ENCODE results near the gene PTPRM.

DNA sequence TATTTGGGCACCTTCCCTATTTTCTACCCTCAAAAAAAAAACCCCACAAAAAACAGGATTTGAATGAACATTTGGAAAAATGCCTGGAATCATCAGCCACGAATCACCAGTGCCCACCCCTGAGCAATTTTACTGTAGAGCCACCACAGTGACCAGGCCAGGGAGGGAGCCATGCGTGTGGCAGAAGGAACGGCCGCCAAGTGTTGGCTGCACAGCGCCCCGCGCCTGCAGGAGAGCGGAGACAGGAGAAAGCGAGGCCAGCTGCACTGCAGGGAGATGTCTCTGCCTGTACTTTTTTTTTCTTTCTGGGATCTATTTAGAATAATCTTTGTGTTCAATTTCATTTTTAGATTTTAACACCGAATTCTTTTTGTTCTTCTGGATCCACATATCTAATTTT lies 772.8 kb downstream of the PTPRM start:
- TF ChIP-seq CTCF (IDR thresholded peaks at IDR 0.05): no peak
- no peak for TF ChIP-seq EZH2 (IDR thresholded peaks at IDR 0.05)

Data from neural progenitor cell (in vitro differentiated cells).